Stimulated activated memory B cell treated with anti-CD40 and anti-IgM and Interleukin-4, amounts not matched to agents 10 μg/mL and 1 μg/mL and 100 μg/mL, for 72 hours (primary cell): ENCODE data around the gene CD47.

Experiments
- ATAC-seq: fragments of 150-1000 bp; cut with Tn5 transposase; 2 replicates; pipeline ENCODE4 v1.10.0; 2021
- H3K27ac Mint-ChIP-seq: one replicate; pipeline ENCODE4 v1.8.0; 2022; ENCODE audit warnings: mild to moderate bottlenecking, mixed read lengths
- H3K27me3 Mint-ChIP-seq: one replicate; pipeline ENCODE4 v1.8.0; 2022; ENCODE audit warnings: mixed read lengths
- H3K36me3 Mint-ChIP-seq: one replicate; pipeline ENCODE4 v1.8.0; 2022; ENCODE audit warnings: mixed read lengths
- H3K4me1 Mint-ChIP-seq: one replicate; pipeline ENCODE4 v1.8.0; 2022; ENCODE audit warnings: mixed read lengths
- H3K4me3 Mint-ChIP-seq: one replicate; pipeline ENCODE4 v1.8.0; 2022; ENCODE audit warnings: mild to moderate bottlenecking, moderate library complexity, mixed read lengths
- H3K9me3 Mint-ChIP-seq: one replicate; pipeline ENCODE4 v1.8.0; 2022; ENCODE audit warnings: mixed read lengths

The CD47 gene

DNA sequence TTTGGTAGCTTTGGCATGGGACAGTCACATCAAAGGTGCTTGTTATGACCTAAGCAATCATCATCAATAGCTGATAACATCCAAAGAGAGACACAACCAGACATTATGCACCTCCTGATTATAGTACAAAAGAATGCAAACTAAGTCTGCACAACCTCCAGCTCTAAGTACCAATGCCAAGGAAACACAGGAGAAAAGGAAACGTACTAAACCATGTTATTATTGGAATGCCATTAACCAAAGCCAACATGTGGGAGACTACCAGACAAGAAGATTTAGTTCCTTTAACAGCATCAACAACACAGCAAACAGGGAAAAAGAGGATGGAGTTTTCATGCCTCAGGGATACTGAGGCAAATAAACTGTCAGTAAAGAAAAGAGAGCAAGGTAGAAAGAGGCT is 61.4 kb downstream of the CD47 start:
- Mint-ChIP-seq H3K9me3 (peaks cover 3% of the 10 kb centered on the region), H3K4me3 (no peak overlapping the region), H3K4me1 (no peaks in the 10 kb centered on the region), H3K27ac (no peak overlapping the region), H3K27me3 (no peaks in the 10 kb centered on the region), H3K36me3 (peaks cover 55% of the 10 kb centered on the region)
- no peak for ATAC-seq

DNA sequence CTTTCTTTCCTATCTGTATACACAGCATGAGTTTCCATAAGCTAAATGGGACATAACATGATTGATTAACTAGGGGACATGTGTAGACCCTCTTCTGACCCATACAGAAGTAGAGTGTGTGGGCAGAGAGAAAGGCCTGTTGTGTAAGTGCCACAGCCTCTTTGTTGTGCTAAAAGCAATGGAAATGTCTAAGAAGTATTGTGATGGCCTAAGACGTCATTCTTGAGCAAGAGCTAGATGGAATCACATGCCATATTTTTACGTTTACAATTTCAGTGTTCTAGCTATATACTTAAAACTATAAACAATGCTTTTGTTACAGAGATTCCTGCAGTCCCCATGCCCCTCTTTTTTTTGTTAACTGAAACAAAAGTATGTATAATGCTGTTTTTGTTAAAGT is 61.9 kb downstream of the CD47 start:
- ATAC-seq = no peak
- Mint-ChIP-seq H3K36me3 (peaks cover 51% of the 10 kb centered on the region), H3K27me3 (no peaks in the 10 kb centered on the region), H3K9me3 (peaks cover 3% of the 10 kb centered on the region), H3K4me1 (no peaks in the 10 kb centered on the region), H3K27ac (no peak overlapping the region), H3K4me3 (no peak overlapping the region)

DNA sequence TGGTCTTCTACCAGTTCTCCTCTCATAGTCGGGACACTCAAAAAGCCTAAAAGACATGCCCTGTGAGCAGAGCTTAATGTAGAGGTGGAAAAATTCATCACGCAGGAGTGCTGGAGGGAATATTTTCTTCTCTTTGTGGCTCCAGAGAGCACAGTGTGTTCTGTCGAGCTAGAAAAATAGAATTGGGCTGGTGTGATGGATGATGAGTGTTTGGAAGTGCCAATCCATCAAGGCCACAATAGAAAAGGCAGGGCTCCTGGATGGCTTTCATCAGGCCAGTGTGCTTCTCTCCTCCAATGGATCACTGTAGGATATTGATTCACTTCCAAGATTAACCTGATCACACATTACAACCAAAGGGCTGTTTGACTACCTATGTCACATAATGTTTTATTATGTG is 65.7 kb downstream of the CD47 start:
- H3K4me1 Mint-ChIP-seq = no peaks in the 10 kb centered on the region
- H3K4me3 Mint-ChIP-seq = no peak overlapping the region
- peaks cover 35% of the 10 kb centered on the region for H3K36me3 Mint-ChIP-seq
- no peaks in the 10 kb centered on the region for H3K27me3 Mint-ChIP-seq
- peaks cover 3% of the 10 kb centered on the region for H3K9me3 Mint-ChIP-seq
- ATAC-seq = no peak
- H3K27ac Mint-ChIP-seq = no peak overlapping the region

DNA sequence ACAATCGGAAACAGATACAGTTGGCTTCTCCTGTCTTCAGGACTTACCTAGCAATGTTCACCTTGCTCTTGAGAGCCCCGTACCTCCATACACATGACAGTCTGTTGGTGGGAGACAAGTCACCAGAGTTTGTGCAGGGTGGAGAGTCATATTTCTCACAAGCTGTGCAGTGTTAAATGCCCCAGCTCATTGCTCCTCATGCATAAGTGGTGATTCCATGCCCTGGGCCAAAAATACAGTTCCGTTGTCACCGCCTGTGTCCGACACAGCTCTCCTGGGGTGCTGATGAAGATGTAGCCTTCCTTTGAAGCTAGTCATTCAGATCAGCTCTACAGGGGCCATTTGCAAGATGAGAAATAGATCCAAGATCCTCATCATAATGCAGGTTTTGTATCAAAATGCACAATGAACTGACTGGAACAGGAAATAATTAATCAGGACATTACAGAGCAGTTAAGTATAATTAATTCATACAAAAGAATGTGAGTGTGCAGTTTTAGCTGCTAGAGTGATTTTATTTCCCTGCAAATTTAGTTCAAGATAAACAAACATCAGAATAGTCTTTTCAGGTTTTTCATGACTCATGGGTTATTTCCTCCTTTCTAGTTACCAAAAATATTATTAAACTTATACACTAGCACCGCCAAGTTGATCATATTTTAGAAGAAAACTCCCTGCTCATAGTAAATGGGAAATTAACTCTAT is 66.5 kb downstream of the CD47 start:
- no peak overlapping the region for H3K27ac Mint-ChIP-seq
- no peaks in the 10 kb centered on the region for H3K4me1 Mint-ChIP-seq
- no peaks in the 10 kb centered on the region for H3K27me3 Mint-ChIP-seq
- H3K9me3 Mint-ChIP-seq = peaks cover 3% of the 10 kb centered on the region
- H3K4me3 Mint-ChIP-seq = no peak overlapping the region
- H3K36me3 Mint-ChIP-seq = peaks cover 35% of the 10 kb centered on the region
- no peak for ATAC-seq

DNA sequence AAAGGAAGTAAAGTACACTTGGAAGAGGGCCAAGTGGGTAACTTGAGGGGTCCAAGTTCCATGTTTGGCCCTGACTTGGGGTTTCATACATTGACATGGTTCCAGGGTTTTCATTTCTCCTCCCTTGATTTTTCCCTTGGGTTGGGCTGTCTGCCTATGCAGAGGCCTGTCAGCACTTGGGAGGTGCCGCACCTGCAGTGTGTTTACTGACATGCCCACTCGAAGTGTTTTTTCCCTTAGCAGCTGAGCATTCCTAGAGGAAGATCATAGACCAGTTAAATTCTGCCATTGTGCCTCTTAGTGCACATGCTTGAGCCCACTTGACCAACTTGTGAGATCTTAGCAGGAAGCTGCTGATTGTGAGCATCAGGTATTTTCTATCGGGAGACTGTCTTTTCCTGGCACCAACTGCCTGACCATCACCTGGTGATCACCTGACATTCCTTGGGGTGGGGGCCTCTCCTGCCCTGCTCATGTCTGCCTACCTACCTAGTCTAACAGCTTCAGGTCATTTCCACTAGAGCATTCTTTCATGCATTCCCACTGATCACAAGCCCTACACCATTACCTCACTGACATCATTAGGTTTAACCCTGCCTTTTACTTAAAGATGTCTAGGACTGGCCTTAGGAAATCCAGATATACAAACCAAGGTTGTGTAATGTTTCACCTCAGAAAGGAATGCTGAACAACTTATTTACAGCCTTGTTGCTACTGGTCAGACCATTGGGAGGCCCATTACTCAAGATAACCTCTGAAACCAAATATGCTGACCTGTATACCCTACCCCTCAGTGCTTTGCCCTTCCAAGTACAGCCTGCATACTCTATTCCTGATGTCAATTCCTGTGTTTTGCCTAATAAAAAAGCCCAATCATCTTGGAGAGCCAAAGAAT is 68.3 kb downstream of the CD47 start:
- ATAC-seq = no peak
- H3K27ac Mint-ChIP-seq = no peak overlapping the region
- H3K9me3 Mint-ChIP-seq = no peaks in the 10 kb centered on the region
- H3K4me3 Mint-ChIP-seq = no peak overlapping the region
- H3K36me3 Mint-ChIP-seq = peaks cover 19% of the 10 kb centered on the region
- no peaks in the 10 kb centered on the region for H3K4me1 Mint-ChIP-seq
- peaks cover 14% of the 10 kb centered on the region for H3K27me3 Mint-ChIP-seq

DNA sequence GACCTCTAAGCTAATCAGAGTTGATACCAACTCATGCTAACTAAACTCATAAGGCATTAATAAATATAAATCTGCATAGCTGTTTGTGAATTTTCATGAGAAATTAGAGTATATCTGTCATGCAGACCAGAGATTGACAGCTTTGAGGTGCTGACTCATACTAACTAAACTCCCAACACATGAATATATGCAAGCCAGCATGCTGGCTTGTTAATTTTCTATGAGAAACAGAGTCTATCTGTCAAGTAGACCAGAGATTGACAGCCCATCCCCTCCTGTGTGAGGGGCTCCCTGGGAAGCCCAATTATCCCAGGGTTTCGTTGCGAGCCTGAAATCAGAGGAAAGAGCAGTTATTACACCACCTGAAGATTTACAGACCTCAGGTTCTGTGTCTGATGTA is 69.3 kb downstream of the CD47 start:
- Mint-ChIP-seq H3K27ac (no peak overlapping the region), H3K4me3 (no peak overlapping the region), H3K36me3 (peaks cover 10% of the 10 kb centered on the region), H3K9me3 (no peaks in the 10 kb centered on the region), H3K4me1 (no peaks in the 10 kb centered on the region), H3K27me3 (peaks cover 14% of the 10 kb centered on the region)
- ATAC-seq = no peak

DNA sequence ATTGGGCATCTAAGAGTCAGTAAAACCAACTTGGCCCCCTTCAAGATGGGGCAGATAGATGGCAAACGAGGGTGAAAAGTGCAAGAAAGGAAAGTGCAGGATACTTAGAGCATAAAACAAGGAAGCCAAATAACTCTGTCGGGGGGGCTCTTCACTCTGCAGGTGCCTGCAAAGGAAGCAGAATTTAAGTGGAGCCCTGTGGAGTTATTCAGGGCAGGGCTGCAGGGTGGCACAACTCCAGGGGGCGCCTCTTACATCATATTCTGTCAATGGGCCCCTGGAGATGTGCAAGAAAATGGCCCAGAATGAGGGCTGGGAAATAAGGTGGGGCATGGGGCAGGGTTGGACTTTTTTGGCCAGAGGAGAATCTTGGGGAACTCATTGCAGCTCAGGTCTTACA is 69.7 kb downstream of the CD47 start:
- ATAC-seq = no peak
- no peaks in the 10 kb centered on the region for H3K9me3 Mint-ChIP-seq
- H3K4me3 Mint-ChIP-seq = no peak overlapping the region
- no peaks in the 10 kb centered on the region for H3K4me1 Mint-ChIP-seq
- H3K27ac Mint-ChIP-seq = no peak overlapping the region
- peaks cover 14% of the 10 kb centered on the region for H3K27me3 Mint-ChIP-seq
- H3K36me3 Mint-ChIP-seq = peaks cover 7% of the 10 kb centered on the region

DNA sequence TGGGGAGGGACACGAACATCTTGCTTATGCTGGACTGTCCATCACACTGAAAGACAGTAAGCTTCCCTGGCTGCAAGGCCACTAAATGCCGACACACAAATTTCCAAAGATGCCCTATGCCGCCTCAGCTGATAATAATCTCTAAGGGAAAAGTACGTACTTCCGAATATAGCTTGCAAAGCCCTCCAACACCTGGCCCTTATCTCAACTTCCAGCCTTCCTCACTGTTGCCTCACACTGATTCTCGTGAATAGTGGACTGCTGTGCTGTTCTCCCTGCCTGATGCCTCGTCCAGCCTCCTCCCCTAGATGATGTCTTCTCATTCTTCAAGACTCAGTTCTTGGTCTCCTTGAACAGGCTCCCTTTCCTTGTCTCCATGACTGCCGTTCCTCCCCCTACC is 72.3 kb downstream of the CD47 start:
- Mint-ChIP-seq H3K4me3 (no peak overlapping the region), H3K36me3 (peaks cover 2% of the 10 kb centered on the region), H3K27ac (no peak overlapping the region), H3K27me3 (peaks cover 14% of the 10 kb centered on the region), H3K9me3 (no peaks in the 10 kb centered on the region), H3K4me1 (no peaks in the 10 kb centered on the region)
- no peak for ATAC-seq

DNA sequence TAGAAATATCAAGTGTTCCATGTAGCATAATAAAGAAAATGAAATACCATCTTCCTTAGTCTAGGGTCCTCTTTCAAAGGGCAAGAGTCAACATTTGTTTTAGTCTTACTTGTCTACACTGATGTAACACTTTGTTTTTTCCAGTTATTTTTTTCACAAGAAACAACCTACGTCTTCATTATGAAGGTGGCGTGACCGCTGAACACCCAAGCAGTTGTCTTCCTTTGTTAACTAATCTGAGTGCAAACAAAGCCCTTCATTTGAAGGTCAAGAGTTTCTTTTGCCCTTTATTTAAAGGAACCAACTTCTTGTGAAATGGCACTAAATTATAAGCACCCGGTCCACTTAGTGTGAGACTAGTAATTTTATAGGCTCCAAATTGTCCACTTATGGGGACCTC is 73.2 kb downstream of the CD47 start:
- H3K4me1 Mint-ChIP-seq = no peaks in the 10 kb centered on the region
- H3K4me3 Mint-ChIP-seq = no peak overlapping the region
- H3K27me3 Mint-ChIP-seq = peaks cover 14% of the 10 kb centered on the region
- H3K36me3 Mint-ChIP-seq = no peaks in the 10 kb centered on the region
- no peak for ATAC-seq
- H3K27ac Mint-ChIP-seq = no peak overlapping the region
- no peaks in the 10 kb centered on the region for H3K9me3 Mint-ChIP-seq

DNA sequence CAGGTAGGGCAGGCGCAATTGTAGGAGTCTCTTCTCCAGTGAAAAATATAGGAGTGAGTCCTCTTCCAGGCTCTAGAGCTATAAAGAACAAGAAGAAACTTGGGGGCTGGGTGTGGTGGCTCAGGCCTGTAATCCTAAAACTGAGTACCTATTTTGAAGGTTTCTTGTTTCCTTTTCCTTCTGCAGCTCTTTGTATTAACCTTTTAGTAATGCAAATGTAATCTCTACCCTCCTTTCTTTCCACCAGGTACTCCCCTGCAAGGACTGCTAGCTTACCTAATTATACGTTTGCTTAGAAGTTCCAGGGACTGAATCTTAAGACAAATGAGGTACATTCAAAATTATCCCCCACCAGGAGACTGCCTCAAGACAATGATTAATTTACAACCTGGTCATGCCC is 75.9 kb downstream of the CD47 start:
- H3K27me3 Mint-ChIP-seq = peaks cover 14% of the 10 kb centered on the region
- H3K4me3 Mint-ChIP-seq = no peak overlapping the region
- H3K9me3 Mint-ChIP-seq = no peaks in the 10 kb centered on the region
- ATAC-seq = no peak
- H3K27ac Mint-ChIP-seq = no peak overlapping the region
- H3K36me3 Mint-ChIP-seq = no peaks in the 10 kb centered on the region
- peaks cover 6% of the 10 kb centered on the region for H3K4me1 Mint-ChIP-seq

DNA sequence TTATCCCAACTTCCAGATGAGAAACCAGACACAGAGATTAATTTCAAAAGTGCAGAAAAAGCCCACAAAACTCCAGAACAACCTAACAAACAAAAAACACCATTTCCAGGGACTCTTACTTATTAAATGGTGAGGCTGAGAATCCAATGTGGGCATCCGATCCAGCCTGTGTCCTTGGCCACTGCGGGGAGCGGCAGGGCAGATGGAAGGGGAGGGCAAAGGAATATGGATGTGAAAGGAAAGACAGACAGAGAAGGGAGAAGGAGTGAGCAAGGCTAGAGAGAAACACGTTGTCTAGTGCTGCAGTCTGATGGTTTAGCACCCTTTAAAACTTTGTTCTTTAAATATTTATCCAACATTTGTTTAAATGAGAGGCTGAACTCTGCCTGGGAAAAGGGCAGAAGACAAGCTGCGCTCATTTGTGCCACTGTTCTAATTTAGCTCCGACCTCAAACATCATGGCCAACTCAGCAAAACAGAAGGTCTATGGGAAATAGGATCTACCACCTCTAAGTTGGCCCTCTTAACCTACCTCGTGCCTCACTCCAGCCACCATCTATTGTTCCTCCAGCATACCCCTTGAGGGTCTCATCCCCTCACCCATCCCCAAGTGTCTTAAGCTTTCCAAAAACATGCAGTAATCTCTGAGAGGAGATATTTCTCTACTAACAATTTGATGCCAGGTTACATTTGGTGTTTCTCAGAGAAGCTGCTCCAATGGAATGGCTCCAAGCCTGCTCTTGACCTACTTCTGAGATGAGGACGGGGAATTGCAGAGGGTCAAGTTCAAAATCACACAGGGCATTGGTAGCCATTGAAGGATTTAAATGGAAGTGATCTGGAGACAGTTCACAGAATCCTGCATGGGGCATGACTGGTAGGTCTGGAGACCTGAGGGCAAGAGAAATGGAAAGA is 77.4 kb downstream of the CD47 start:
- Mint-ChIP-seq H3K27ac (no peak overlapping the region), H3K4me1 (peaks cover 20% of the 10 kb centered on the region), H3K36me3 (no peaks in the 10 kb centered on the region)

DNA sequence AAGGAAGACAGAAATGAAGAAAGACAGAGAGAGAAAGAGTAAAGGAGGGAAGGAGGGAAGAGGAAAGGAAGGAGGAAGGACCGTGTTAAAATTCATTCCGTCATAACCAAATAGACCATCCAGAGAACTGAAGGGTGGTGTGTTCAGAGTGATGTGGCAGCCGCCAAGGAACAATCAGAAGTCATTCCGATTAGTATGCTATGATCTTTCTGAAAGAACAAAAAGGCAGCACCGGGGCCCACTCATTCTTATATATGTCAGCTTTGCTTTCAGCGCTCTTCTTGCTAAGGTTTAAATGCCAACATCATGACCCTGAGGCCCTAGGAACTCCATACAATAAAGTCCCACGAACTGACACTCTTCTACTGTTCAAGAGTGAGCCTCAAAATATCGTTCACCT is 78.5 kb downstream of the CD47 start:
- no peak overlapping the region for H3K4me3 Mint-ChIP-seq
- ATAC-seq = no peak
- no peak overlapping the region for H3K27ac Mint-ChIP-seq
- H3K9me3 Mint-ChIP-seq = no peaks in the 10 kb centered on the region
- H3K4me1 Mint-ChIP-seq = peaks cover 23% of the 10 kb centered on the region
- H3K36me3 Mint-ChIP-seq = no peaks in the 10 kb centered on the region
- H3K27me3 Mint-ChIP-seq = no peaks in the 10 kb centered on the region

More for the DNA sequence above, 77.4 kb downstream of the CD47 start:
- H3K27me3 Mint-ChIP-seq = peaks cover 7% of the 10 kb centered on the region
- ATAC-seq = no peak
- no peak overlapping the region for H3K4me3 Mint-ChIP-seq
- no peaks in the 10 kb centered on the region for H3K9me3 Mint-ChIP-seq

DNA sequence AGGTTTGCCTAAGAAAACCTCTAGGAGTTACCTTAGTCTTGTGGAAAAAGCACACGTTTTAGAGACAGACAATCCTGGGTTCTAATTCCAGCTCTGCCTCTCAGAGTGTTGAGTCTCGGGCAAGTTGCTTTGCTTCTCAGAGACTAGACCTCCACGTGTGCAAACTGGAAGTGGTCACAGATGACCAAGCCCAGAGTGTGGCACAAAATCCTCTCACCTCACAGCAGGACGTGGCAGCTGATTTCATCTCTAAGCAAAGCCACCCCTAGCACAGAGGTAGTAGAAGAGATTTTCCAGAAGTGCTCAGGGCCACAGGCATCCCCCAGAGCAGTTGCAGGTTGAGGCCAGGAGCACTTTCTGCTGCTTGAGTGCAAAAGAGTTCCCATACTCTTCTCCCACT is 79.2 kb downstream of the CD47 start:
- Mint-ChIP-seq H3K4me1 (peaks cover 23% of the 10 kb centered on the region), H3K27me3 (no peaks in the 10 kb centered on the region), H3K27ac (no peak overlapping the region), H3K4me3 (no peak overlapping the region), H3K9me3 (no peaks in the 10 kb centered on the region), H3K36me3 (no peaks in the 10 kb centered on the region)
- ATAC-seq = peak; percentile 31

DNA sequence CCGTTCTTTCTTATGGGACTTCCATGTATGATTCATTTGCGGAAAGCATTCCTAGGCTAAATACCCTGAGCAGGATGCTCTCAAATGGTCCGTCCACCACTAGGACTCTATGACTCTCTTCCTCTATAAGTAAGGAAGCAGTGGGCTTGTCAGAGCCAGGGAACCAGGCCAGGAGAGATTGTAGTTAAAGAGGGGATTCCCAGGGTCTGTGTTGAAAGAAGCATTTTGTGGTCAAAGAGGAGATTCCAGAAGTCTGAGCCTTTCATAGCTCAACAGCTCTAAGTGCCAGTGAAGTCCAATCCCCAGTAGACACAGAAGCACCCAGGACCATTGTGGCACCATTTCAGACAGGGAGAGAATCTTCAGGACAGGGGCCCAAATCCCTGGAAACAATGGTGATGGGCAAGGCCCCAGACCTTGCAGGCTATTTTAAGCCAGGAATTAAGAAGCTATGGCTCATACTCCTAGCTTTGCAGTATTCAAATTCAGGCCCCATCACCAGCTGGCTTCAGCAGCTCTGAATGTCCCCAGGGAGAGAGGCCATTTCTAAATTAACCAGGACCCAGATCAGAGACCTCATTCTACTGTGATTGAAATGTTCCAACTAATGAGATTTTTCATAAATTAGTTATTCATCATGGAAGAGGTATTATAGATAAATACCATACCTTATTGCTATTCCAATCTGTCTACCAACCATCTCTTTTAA is 81.7 kb downstream of the CD47 start:
- Mint-ChIP-seq H3K9me3 (no peaks in the 10 kb centered on the region), H3K36me3 (no peaks in the 10 kb centered on the region), H3K4me3 (no peak overlapping the region), H3K27ac (no peak overlapping the region), H3K27me3 (no peaks in the 10 kb centered on the region), H3K4me1 (peaks cover 23% of the 10 kb centered on the region)
- no peak for ATAC-seq

DNA sequence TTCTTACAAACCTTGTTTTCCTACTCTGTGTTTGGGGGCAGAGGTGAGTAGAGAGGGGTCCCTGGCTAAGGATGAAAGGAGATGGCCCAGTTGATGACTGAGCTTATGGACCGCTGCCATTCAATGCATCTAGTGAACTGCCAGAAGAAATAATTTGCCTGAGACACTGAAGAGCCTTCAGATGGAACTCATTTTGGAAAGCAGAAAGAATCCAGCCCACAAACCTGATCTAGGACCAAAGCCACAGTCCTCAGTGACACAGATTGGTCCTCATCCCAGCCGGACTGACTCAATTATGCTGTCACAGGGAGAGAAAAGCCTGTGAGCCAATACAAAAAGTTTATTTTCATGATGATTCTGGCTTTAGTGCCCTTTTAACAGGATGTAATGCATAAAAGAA is 82.7 kb downstream of the CD47 start:
- no peaks in the 10 kb centered on the region for H3K9me3 Mint-ChIP-seq
- peaks cover 23% of the 10 kb centered on the region for H3K4me1 Mint-ChIP-seq
- H3K27me3 Mint-ChIP-seq = no peaks in the 10 kb centered on the region
- H3K27ac Mint-ChIP-seq = no peak overlapping the region
- no peak overlapping the region for H3K4me3 Mint-ChIP-seq
- no peaks in the 10 kb centered on the region for H3K36me3 Mint-ChIP-seq
- ATAC-seq = no peak
